HEK293 (cell line): ENCODE results near the gene LRRC8B.

Experiments used
- KLF10 ChIP-seq: fragments of 450-650 bp; IDR thresholded peaks from 2 replicates; pipeline ENCODE4 v1.5.1; 2018; ENCODE audit warnings: missing biosample characterization, mild to moderate bottlenecking, missing genetic modification characterization
- KLF16 ChIP-seq: fragments of 450-650 bp; formaldehyde crosslinking; IDR thresholded peaks from 2 replicates; pipeline ENCODE4 v1.5.1; 2017; ENCODE audit warnings: missing biosample characterization, missing genetic modification characterization
- MYNN ChIP-seq: fragments of 450-650 bp; formaldehyde crosslinking; IDR thresholded peaks from 2 replicates; pipeline ENCODE4 v1.5.1; 2016; ENCODE audit warnings: missing biosample characterization, missing genetic modification characterization, borderline replicate concordance
- SP2 ChIP-seq: fragments of 450-650 bp; formaldehyde crosslinking; IDR thresholded peaks from 2 replicates; pipeline ENCODE4 v1.5.1; 2016; ENCODE audit warnings: missing biosample characterization, missing genetic modification characterization
- TCF7L2 ChIP-seq: IDR thresholded peaks from 2 replicates; pipeline ENCODE4 v1.6.1; 2011; ENCODE audit warnings: low read depth, mild to moderate bottlenecking, inconsistent platforms, low read length, moderate library complexity, borderline replicate concordance
- ZEB2 ChIP-seq: fragments of 450-650 bp; formaldehyde crosslinking; IDR thresholded peaks from 2 replicates; pipeline ENCODE4 v1.5.1; 2016; ENCODE audit warnings: missing biosample characterization, missing genetic modification characterization
- ZNF391 ChIP-seq: fragments of 450-650 bp; formaldehyde crosslinking; IDR thresholded peaks from 2 replicates; pipeline ENCODE4 v1.5.1; 2016; ENCODE audit warnings: low read depth, missing biosample characterization, missing genetic modification characterization, borderline replicate concordance
- ZNF416 ChIP-seq: fragments of 450-650 bp; formaldehyde crosslinking; IDR thresholded peaks from 2 replicates; pipeline ENCODE4 v1.5.1; 2016; ENCODE audit warnings: missing biosample characterization, missing genetic modification characterization
- ZNF785 ChIP-seq: fragments of 450-650 bp; formaldehyde crosslinking; IDR thresholded peaks from 2 replicates; pipeline ENCODE4 v1.5.1; 2016; ENCODE audit warnings: missing biosample characterization, missing genetic modification characterization
- TF ChIP-seq, protein P1 (sequence below): fragments of 450-650 bp; formaldehyde crosslinking; IDR thresholded peaks from 2 replicates; pipeline ENCODE4 v1.5.1; 2016; ENCODE audit warnings: missing biosample characterization, missing genetic modification characterization
- TF ChIP-seq, protein P2 (sequence below): fragments of 450-650 bp; formaldehyde crosslinking; IDR thresholded peaks from 2 replicates; pipeline ENCODE4 v1.5.1; 2016; ENCODE audit warnings: missing biosample characterization, missing genetic modification characterization

DNA sequence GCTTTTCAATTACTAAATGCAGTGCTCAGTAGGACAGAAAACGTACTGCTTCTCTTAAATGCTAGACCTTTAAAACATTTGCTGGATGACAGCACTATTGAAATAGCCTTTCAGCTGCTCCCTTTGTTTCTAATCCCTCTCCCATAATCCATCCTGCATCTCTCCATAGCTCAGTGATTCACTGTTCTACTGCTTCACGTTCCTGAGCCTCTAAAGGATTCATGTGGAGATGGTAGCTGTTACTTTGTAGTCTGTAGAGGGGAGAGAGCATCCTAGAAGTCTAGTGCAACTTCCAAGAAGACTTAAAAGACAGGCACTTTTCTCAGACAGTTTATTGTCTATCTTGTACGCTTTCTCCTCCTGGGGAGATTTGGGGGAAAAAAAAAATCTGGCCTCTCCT, 51.4 kb downstream of the LRRC8B start:
- TF ChIP-seq ZNF416 (no peak), ZEB2 (tag by site-specific recombination) (no peak), ZNF785 (no peak), TCF7L2 (no peak), KLF16 (tag by site-specific recombination) (no peak), ZNF391 (tag by site-specific recombination) (no peak), KLF10 (tag by site-specific recombination) (no peak), SP2 (tag by site-specific recombination) (no peak), MYNN (tag by site-specific recombination) (no peak)
- TF ChIP-seq, protein P1, sequence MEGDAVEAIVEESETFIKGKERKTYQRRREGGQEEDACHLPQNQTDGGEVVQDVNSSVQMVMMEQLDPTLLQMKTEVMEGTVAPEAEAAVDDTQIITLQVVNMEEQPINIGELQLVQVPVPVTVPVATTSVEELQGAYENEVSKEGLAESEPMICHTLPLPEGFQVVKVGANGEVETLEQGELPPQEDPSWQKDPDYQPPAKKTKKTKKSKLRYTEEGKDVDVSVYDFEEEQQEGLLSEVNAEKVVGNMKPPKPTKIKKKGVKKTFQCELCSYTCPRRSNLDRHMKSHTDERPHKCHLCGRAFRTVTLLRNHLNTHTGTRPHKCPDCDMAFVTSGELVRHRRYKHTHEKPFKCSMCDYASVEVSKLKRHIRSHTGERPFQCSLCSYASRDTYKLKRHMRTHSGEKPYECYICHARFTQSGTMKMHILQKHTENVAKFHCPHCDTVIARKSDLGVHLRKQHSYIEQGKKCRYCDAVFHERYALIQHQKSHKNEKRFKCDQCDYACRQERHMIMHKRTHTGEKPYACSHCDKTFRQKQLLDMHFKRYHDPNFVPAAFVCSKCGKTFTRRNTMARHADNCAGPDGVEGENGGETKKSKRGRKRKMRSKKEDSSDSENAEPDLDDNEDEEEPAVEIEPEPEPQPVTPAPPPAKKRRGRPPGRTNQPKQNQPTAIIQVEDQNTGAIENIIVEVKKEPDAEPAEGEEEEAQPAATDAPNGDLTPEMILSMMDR, result no peak
- TF ChIP-seq, protein P2, sequence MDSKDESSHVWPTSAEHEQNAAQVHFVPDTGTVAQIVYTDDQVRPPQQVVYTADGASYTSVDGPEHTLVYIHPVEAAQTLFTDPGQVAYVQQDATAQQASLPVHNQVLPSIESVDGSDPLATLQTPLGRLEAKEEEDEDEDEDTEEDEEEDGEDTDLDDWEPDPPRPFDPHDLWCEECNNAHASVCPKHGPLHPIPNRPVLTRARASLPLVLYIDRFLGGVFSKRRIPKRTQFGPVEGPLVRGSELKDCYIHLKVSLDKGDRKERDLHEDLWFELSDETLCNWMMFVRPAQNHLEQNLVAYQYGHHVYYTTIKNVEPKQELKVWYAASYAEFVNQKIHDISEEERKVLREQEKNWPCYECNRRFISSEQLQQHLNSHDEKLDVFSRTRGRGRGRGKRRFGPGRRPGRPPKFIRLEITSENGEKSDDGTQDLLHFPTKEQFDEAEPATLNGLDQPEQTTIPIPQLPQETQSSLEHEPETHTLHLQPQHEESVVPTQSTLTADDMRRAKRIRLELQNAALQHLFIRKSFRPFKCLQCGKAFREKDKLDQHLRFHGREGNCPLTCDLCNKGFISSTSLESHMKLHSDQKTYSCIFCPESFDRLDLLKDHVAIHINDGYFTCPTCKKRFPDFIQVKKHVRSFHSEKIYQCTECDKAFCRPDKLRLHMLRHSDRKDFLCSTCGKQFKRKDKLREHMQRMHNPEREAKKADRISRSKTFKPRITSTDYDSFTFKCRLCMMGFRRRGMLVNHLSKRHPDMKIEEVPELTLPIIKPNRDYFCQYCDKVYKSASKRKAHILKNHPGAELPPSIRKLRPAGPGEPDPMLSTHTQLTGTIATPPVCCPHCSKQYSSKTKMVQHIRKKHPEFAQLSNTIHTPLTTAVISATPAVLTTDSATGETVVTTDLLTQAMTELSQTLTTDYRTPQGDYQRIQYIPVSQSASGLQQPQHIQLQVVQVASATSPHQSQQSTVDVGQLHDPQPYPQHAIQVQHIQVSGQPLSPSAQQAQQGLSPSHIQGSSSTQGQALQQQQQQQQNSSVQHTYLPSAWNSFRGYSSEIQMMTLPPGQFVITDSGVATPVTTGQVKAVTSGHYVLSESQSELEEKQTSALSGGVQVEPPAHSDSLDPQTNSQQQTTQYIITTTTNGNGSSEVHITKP (tag by site-specific recombination), result no peak
